Neural crest cell (in vitro differentiated cells): Measurements from ENCODE around the gene TSTD2. TPM values are rescaled to one million over a fixed set of nuclear protein-coding genes. Genes with fewer than 3 reads are reported as not detected.
"Not testable (repeated sequence)": the region's sequence is repeated elsewhere in the genome, so short reads cannot be mapped to it uniquely, and the experiment has no call there.

ENCODE experiments used
- DNase-seq: peaks from one replicate; pipeline ENCODE4 v3.0.0; 2021; ENCODE audit warnings: low read depth, mixed read lengths, low spot score
- H3K27ac Mint-ChIP-seq: one replicate; pipeline ENCODE4 v1.8.0; 2021; ENCODE audit warnings: mild to moderate bottlenecking, mixed read lengths; ENCODE audit not compliant: unreplicated experiment
- H3K27me3 Mint-ChIP-seq: 2 replicates; pipeline ENCODE4 v1.8.0; 2021; ENCODE audit warnings: low read depth, mild to moderate bottlenecking, mixed read lengths
- H3K36me3 Mint-ChIP-seq: 2 replicates; pipeline ENCODE4 v1.8.0; 2021; ENCODE audit warnings: low read depth, mild to moderate bottlenecking, mixed read lengths
- H3K4me1 Mint-ChIP-seq: 2 replicates; pipeline ENCODE4 v1.8.0; 2021; ENCODE audit warnings: mixed read lengths
- H3K4me3 Mint-ChIP-seq: one replicate; pipeline ENCODE4 v1.8.0; 2021; ENCODE audit warnings: mild to moderate bottlenecking, mixed read lengths
- H3K9me3 Mint-ChIP-seq: 2 replicates; pipeline ENCODE4 v1.8.0; 2021; ENCODE audit warnings: mixed read lengths
- total RNA-seq: library from RNA; stranded (reverse); gene quantifications from 2 replicates; pipeline ENCODE4 v1.2.1, GENCODE V29; 2021
- TF ChIP-seq, protein P1 (sequence below): fragments of 200-600 bp; sonication (generic); conservative IDR thresholded peaks from 2 replicates; pipeline ENCODE4 v1.5.0; 2021; ENCODE audit warnings: antibody characterized with exemption, mild to moderate bottlenecking

Gene TSTD2
- total RNA-seq, 1 donor from 2014 or later = 24.4 TPM

DNA sequence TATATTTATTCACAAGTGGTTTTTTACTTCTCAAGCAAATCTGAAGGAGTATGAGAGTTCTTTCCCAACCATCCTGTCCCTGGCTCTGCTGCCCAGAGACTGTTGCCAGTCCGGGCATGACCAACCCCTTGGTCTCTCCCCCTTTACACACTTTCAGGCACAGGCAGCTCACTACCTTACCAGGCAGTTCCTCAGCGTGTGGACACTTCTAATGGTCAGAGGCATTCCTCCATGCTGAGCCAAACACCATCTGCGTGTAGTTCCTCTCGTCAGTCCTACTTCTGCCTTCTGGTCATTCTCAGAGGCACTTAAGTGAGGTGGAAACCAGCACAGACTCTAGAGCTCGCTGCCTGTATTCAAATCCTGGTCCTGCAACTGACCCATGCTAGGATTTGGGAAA lies 56.1 kb downstream of the TSTD2 start:
- Mint-ChIP-seq H3K9me3 (no peaks in the 10 kb centered on the region), H3K27ac (no peak overlapping the region), H3K27me3 (no peaks in the 10 kb centered on the region), H3K4me3 (no peak overlapping the region), H3K36me3 (no peaks in the 10 kb centered on the region), H3K4me1 (no peaks in the 10 kb centered on the region)
- DNase-seq = no peak
- TF ChIP-seq, protein P1, sequence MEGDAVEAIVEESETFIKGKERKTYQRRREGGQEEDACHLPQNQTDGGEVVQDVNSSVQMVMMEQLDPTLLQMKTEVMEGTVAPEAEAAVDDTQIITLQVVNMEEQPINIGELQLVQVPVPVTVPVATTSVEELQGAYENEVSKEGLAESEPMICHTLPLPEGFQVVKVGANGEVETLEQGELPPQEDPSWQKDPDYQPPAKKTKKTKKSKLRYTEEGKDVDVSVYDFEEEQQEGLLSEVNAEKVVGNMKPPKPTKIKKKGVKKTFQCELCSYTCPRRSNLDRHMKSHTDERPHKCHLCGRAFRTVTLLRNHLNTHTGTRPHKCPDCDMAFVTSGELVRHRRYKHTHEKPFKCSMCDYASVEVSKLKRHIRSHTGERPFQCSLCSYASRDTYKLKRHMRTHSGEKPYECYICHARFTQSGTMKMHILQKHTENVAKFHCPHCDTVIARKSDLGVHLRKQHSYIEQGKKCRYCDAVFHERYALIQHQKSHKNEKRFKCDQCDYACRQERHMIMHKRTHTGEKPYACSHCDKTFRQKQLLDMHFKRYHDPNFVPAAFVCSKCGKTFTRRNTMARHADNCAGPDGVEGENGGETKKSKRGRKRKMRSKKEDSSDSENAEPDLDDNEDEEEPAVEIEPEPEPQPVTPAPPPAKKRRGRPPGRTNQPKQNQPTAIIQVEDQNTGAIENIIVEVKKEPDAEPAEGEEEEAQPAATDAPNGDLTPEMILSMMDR = no peak

DNA sequence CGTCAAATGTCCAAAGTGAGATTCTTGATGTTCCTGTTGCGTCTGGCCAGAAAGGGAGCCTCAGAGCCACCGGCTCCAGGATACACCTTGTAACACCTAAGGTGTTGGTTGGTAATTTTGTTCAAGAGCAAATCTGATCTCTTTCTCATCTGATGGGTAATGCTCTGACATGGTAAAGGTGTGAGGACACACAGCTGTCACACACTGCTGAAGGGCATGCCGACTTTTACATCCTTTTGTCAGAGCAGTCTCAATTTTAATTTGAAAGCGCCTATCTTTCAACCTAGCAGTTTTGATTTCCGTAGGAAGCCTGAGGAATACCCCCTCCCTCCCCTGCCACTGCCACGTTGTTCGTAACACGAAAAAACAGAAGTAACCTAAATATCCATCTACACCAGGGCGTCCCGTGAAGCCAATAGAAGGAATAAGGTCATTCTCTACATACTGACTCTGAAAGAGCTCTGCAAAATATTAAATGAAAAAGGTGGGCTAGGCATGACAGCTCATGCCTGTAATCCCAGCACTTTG lies 57.4 kb downstream of the TSTD2 start:
- no peak overlapping the region for H3K4me3 Mint-ChIP-seq
- no peaks in the 10 kb centered on the region for H3K27me3 Mint-ChIP-seq
- no peak for DNase-seq
- H3K9me3 Mint-ChIP-seq = no peaks in the 10 kb centered on the region
- no peaks in the 10 kb centered on the region for H3K4me1 Mint-ChIP-seq
- H3K27ac Mint-ChIP-seq = no peak overlapping the region
- no peaks in the 10 kb centered on the region for H3K36me3 Mint-ChIP-seq
- TF ChIP-seq, protein P1 = no peak

DNA sequence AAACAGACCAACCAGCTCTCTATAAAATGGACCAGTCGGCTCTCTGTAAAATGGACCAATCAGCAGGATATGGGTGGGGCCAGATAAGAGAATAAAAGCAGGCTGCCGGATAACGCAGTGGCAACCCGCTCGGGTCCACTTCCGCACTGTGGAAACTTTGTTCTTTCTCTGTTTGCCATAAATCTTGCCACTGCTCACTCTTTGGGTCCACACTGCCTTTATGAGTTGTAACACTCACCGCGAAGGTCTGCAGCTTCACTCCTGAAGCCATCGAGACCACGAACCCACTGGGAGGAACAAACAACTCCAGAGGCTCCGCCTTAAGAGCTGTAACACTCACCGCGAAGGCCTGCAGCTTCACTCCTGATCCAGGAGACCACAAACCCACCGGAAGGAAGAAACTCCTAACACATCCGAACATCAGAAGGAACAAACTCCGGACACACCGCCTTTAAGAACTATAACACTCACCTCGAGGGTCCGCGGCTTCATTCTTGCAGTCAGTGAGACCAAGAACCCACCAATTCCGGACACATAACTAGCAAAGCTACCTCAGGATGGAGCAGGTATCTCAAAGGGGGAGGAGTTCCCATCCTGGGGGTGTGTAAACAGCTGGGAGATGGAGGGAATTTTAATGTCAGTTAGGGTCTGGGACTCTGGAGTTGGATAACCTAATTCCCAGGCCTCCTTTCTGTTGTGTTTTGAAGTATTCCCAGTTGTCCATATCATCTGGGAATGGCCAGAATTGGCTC lies 58.1 kb downstream of the TSTD2 start:
- DNase-seq, H3K9me3 Mint-ChIP-seq, H3K27ac Mint-ChIP-seq, H3K27me3 Mint-ChIP-seq, H3K36me3 Mint-ChIP-seq, H3K4me1 Mint-ChIP-seq, H3K4me3 Mint-ChIP-seq: not testable (repeated sequence)

DNA sequence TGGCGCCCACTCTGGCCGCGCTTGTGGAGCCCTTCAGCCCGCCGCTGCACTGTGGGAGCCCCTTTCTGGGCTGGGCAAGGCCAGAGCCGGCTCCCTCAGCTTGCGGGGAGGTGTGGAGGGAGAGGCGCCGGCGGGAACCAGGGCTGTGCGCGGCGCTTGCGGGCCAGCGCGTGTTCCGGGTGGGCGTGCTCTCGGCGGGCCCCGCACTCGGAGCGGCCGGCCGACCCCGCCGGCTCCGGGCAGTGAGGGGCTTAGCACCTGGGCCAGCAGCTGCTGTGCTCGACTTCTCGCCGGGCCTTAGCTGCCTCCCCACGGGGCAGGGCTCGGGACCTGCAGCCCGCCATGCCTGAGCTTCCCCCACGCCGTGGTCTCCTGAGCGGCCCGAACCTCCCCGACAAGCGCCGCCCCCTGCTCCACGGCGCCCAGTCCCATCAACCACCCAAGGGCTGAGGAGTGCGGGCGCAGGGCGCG lies 59.0 kb downstream of the TSTD2 start:
- not testable (repeated sequence) for DNase-seq, H3K4me1 Mint-ChIP-seq, H3K27me3 Mint-ChIP-seq, H3K9me3 Mint-ChIP-seq, H3K4me3 Mint-ChIP-seq, H3K27ac Mint-ChIP-seq, H3K36me3 Mint-ChIP-seq

DNA sequence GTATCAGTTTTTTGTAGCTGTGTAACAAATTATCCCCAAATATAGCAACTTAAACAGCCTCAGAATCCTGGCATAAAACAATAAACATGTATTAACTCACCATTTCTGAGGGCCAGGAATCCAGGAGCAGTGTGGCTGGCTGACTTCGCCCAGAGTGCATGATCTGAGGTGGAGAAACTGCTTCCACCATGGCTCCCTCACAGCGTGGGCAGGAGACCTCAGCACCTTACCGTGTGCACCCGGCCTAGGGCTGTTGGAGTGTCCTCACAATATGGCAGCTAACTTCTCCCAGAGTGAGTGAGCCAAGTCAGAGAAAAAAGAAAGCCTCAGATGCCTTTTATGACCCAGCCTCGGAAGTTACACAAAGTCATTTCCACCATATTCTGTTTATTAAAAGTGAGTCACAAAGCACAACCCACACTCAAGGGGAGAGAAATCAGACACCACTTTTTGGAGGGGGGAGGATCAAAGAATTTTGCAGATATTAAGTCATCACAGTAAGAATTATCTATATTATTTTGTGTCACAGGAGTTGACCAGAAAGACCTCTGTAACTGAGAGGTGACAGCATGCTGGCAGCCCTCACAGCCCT lies 59.6 kb downstream of the TSTD2 start:
- no peaks in the 10 kb centered on the region for H3K27me3 Mint-ChIP-seq
- no peaks in the 10 kb centered on the region for H3K9me3 Mint-ChIP-seq
- H3K27ac Mint-ChIP-seq = no peak overlapping the region
- H3K4me1 Mint-ChIP-seq = no peaks in the 10 kb centered on the region
- no peak for DNase-seq
- no peaks in the 10 kb centered on the region for H3K36me3 Mint-ChIP-seq
- H3K4me3 Mint-ChIP-seq = no peak overlapping the region
- TF ChIP-seq, protein P1 = no peak

DNA sequence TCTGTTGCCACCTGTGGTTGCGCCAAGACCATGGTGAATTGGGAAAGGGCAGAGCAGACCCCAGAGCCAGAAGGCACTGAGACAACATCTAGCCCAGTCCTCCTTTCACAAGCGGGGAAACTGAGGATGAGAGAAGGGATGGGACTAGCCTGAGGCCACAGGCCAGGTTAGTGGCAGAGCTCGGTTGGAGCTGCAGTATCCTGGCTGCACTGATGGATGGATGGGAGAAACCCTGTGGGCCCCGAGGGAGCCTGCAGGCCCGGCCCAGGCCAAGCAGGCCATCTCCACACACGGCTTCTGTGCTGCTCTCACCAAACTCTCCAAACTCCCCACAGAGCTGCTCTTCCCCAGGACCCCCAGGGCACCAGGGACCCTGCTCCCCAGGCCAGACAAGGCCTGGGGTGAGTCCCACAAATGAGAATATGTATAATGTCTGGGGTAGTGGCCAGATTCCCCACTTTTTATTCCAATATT lies 60.2 kb downstream of the TSTD2 start:
- Mint-ChIP-seq H3K9me3 (no peaks in the 10 kb centered on the region), H3K27ac (no peak overlapping the region), H3K4me1 (no peaks in the 10 kb centered on the region), H3K4me3 (no peak overlapping the region), H3K36me3 (no peaks in the 10 kb centered on the region), H3K27me3 (no peaks in the 10 kb centered on the region)
- TF ChIP-seq, protein P1 = no peak
- DNase-seq = no peak
